H1 (cell line): Measurements from ENCODE around the gene USP54. TPM values are rescaled to one million over a fixed set of nuclear protein-coding genes. Genes with fewer than 3 reads are reported as not detected.

ENCODE experiments used
- ATF2 ChIP-seq: IDR thresholded peaks from 2 replicates; pipeline ENCODE4 v1.6.1; 2012; ENCODE audit warnings: low read length, inconsistent platforms
- BACH1 ChIP-seq: IDR thresholded peaks from 2 replicates; pipeline ENCODE4 v1.6.1; 2012; ENCODE audit warnings: low read length, improper control_type of control experiment
- CBX5 ChIP-seq: fragments of 300-800, 300-1000 bp; sonication (generic); IDR thresholded peaks from 2 replicates; pipeline ENCODE4 v1.7.1; 2016; ENCODE audit warnings: antibody characterized with exemption, low read length, low read depth
- CBX8 ChIP-seq: fragments of 300-800, 300-1000 bp; sonication (generic); IDR thresholded peaks from 2 replicates; pipeline ENCODE4 v1.7.1; 2016; ENCODE audit warnings: low read depth, low read length, borderline replicate concordance
- CHD1 ChIP-seq: IDR thresholded peaks from 2 replicates; pipeline ENCODE4 v1.6.1; 2012; ENCODE audit warnings: low read depth, low read length, improper control_type of control experiment
- CREB1 ChIP-seq: IDR thresholded peaks from 2 replicates; pipeline ENCODE4 v1.6.1; 2012; ENCODE audit warnings: inconsistent platforms
- EP300 ChIP-seq, 2 experiments: IDR thresholded peaks; 1 replicate in 1 of 2; 2 replicates in 1 of 2; pipeline ENCODE4 v1.6.1; 2011 to 2012; ENCODE audit warnings: low read depth in 2 of 2, low read length in 2 of 2, mild to moderate bottlenecking in 2 of 2, borderline replicate concordance in 1 of 2, inconsistent platforms in 1 of 2, moderate library complexity in 1 of 2
- FOSL1 ChIP-seq: IDR thresholded peaks from 2 replicates; pipeline ENCODE4 v1.6.1; 2011; ENCODE audit warnings: mild to moderate bottlenecking, low read depth, low read length, moderate library complexity; ENCODE audit not compliant: insufficient read depth
- GTF2F1 ChIP-seq: IDR thresholded peaks from 2 replicates; pipeline ENCODE4 v1.6.1; 2012; ENCODE audit warnings: low read depth, low read length, improper control_type of control experiment, borderline replicate concordance
- HDAC6 ChIP-seq: IDR thresholded peaks from one replicate; pipeline ENCODE4 v1.7.1; 2012; ENCODE audit warnings: low read depth, mild to moderate bottlenecking, inconsistent platforms, low read length, moderate library complexity
- KDM4A ChIP-seq: IDR thresholded peaks from one replicate; pipeline ENCODE4 v1.7.1; 2012; ENCODE audit warnings: low read depth, mild to moderate bottlenecking, moderate library complexity, low read length, inconsistent platforms; ENCODE audit not compliant: severe bottlenecking
- NANOG ChIP-seq: IDR thresholded peaks from 2 replicates; pipeline ENCODE4 v1.6.1; 2011; ENCODE audit warnings: low read length, low read depth, mild to moderate bottlenecking, inconsistent platforms; ENCODE audit not compliant: insufficient read depth, poor library complexity, severe bottlenecking
- NRF1 ChIP-seq: IDR thresholded peaks from 2 replicates; pipeline ENCODE4 v1.6.1; 2011; ENCODE audit warnings: mild to moderate bottlenecking, low read depth, low read length, improper control_type of control experiment
- POLR2A ChIP-seq, 2 experiments: IDR thresholded peaks; 1 replicate in 1 of 2; 2 replicates in 1 of 2; pipeline ENCODE4 v1.6.1; 2011; ENCODE audit warnings: low read depth in 2 of 2, low read length in 2 of 2, mild to moderate bottlenecking in 2 of 2; ENCODE audit errors: control extremely low read depth in 1 of 2
- POLR2AphosphoS5 ChIP-seq: IDR thresholded peaks from 2 replicates; pipeline ENCODE4 v1.6.1; 2011; ENCODE audit warnings: low read depth, low read length
- SIX5 ChIP-seq: IDR thresholded peaks from 2 replicates; pipeline ENCODE4 v1.6.1; 2011; ENCODE audit warnings: mild to moderate bottlenecking, low read depth, low read length
- SP2 ChIP-seq: IDR thresholded peaks from 2 replicates; pipeline ENCODE4 v1.6.1; 2012; ENCODE audit warnings: mild to moderate bottlenecking, low read length, inconsistent platforms
- SUZ12 ChIP-seq: fragments of 200-600 bp; sonication (generic); IDR thresholded peaks from 2 replicates; pipeline ENCODE4 v1.6.1; 2012; ENCODE audit warnings: mild to moderate bottlenecking, inconsistent platforms, low read length, moderate library complexity, mixed read lengths
- TCF12 ChIP-seq: IDR thresholded peaks from 2 replicates; pipeline ENCODE4 v1.6.1; 2011; ENCODE audit warnings: low read depth, mild to moderate bottlenecking, low read length
- TEAD4 ChIP-seq: IDR thresholded peaks from 2 replicates; pipeline ENCODE4 v1.6.1; 2012; ENCODE audit warnings: low read depth, low read length, inconsistent platforms, mixed read lengths
- USF2 ChIP-seq: IDR thresholded peaks from 2 replicates; pipeline ENCODE4 v1.6.1; 2011; ENCODE audit warnings: low read length, improper control_type of control experiment
- ZNF274 ChIP-seq: IDR thresholded peaks from 2 replicates; pipeline ENCODE4 v1.7.0; 2012; ENCODE audit warnings: low read length, borderline replicate concordance; ENCODE audit errors: extremely low read depth
- polyA plus RNA-seq, 7 experiments: library from polyadenylated mRNA; depleted of rRNA in 3 of 7; stranded (reverse) in 5 of 7; unstranded in 2 of 7; fragments of >200 nt in 5 of 7; fragments of 200-250 nt in 2 of 7; gene quantifications; 1 replicate in 5 of 7; 2 replicates in 1 of 7; 4 replicates in 1 of 7; pipeline versions ENCODE4 v1.2.1 to v1.2.3, GENCODE V29; 2011 to 2013; ENCODE audit warnings: missing spikeins in 2 of 7, mixed read lengths in 2 of 7
- total RNA-seq: library from RNA; stranded (reverse); fragmentation: NEBNext Ultra II Directional; extraction: Animal tissue kit (Norgen Biotek cat#: 25700); gene quantifications from 2 replicates; pipeline ENCODE4 v1.2.1, GENCODE V29; 2021

Gene USP54
- total and polyA plus RNA-seq, 2 of the 8 experiments (the other 6 are each of a cell fraction or from before 2014, with no cell fraction given): 46.2 to 65.6 TPM

DNA sequence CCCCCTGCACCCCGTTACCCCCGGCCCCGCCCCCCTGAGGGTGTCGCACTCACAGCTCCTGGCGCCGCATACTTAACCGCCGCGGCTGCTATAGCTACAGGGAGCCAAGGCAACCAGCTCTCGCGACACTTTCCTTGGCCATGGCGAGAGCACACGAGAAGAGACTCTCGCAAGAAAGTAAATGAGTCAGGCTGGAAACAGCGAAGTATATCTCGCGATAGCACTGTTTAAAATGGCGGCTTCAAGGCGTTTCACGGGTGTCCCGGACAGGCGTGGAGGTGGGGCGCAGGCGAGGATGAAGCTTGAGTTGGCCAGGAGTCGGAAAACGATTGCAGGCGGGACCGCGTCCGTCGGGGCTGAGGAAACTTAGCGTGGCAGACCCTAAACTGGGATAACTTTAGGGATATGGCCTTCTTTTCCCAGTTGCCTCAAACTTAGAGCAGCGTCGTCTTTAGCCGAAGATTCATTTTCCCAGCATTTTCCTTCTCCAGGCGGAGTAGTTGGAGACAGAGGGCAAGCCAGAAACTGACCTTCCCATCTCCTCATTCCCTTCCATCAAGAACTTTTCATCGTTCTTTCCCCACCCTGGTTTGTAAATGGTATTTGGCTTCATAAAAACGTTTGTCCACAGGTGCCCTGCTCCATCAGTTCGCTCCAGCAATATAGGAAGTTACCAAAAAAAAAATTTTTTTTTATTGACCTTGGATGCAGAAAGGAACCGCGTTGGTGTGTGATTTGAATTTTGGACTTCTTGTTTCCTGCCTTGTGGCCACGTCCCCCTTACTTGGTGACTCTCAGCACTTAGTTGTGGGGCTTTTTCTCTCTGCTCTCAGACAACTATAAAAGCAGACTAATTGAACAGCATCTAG is 35.0 kb upstream of the USP54 start (continued):
- peak; percentile 87 for TF ChIP-seq POLR2AphosphoS5
- TF ChIP-seq NANOG: no peak
- TF ChIP-seq EP300 (IDR thresholded peaks at IDR 0.05; ENCODE audit: borderline replicate concordance in 1 of 2, low read depth in 2 of 2, low read length in 2 of 2): no peak
- TF ChIP-seq HDAC6: no peak
- TF ChIP-seq CREB1: peak; percentile 12; the same call in 1 of the 2 replicates
- TF ChIP-seq ATF2: peak; percentile 88; the same call in 1 of the 2 replicates
- no peak for TF ChIP-seq NRF1
- no peak for TF ChIP-seq TCF12
- TF ChIP-seq BACH1: peak; percentile 97
- no peak for TF ChIP-seq SP2
- peak in 1 of 2 experiments; percentile 56; a peak in 2 of 3 replicates for TF ChIP-seq POLR2A (IDR thresholded peaks at IDR 0.05; ENCODE audit: control extremely low read depth in 1 of 2, low read depth in 2 of 2, low read length in 2 of 2)
- no peak for TF ChIP-seq CBX8
- TF ChIP-seq GTF2F1: no peak
- no peak for TF ChIP-seq TEAD4
- TF ChIP-seq CBX5: no peak
- TF ChIP-seq CHD1: no peak; the same call in 1 of the 2 replicates
- TF ChIP-seq USF2: no peak
- TF ChIP-seq SIX5: no peak
- TF ChIP-seq ZNF274: no peak
- no peak for TF ChIP-seq FOSL1
- TF ChIP-seq SUZ12: no peak; the same call in 1 of the 2 replicates
- TF ChIP-seq KDM4A: peak; percentile 37
